Myocyte (in vitro differentiated cells): ENCODE measurements around the gene HYAL3. TPM values are rescaled to one million over a fixed set of nuclear protein-coding genes. Genes with fewer than 3 reads are reported as not detected.

Source experiments
- DNase-seq: peaks from one replicate; pipeline ENCODE4 v3.0.0-alpha.2; 2012; ENCODE audit warnings: low read depth
- total RNA-seq: library from RNA; depleted of rRNA; stranded (reverse); fragments of >200 nt; gene quantifications from 2 replicates; pipeline ENCODE4 v1.2.3, GENCODE V29; 2014

Gene HYAL3
- total RNA-seq, 1 donor from 2014 or later: 7.4 TPM

GRCh38 chr3:50330330-50330729, 31.1 kb upstream of the HYAL3 start:
- no peak for DNase-seq

GRCh38 chr3:50327943-50328691, 28.9 kb upstream of the HYAL3 start, which contains the start of gene TUSC2:
TSS of gene TUSC2 (minus strand) at chr3:50328223. CDS start at chr3:50328099, 124 bp downstream.
- DNase-seq: peak; percentile 98

- no peak for DNase-seq
Measured at GRCh38 chr3:50327129-50327528, 27.9 kb upstream of the HYAL3 start.

- DNase-seq: no peak
Measured at GRCh38 chr3:50326182-50326541, 27.0 kb upstream of the HYAL3 start.

GRCh38 chr3:50325497-50326181, 26.4 kb upstream of the HYAL3 start:
- no peak for DNase-seq

GRCh38 chr3:50325113-50325480, 25.9 kb upstream of the HYAL3 start:
- DNase-seq: no peak

GRCh38 chr3:50324351-50325112, 25.3 kb upstream of the HYAL3 start:
- DNase-seq: peak; percentile 73

GRCh38 chr3:50323614-50324199, 24.5 kb upstream of the HYAL3 start:
- no peak for DNase-seq

GRCh38 chr3:50323092-50323600, 23.9 kb upstream of the HYAL3 start:
- no peak for DNase-seq

- no peak for DNase-seq
Measured at GRCh38 chr3:50322386-50323091, 23.3 kb upstream of the HYAL3 start, which contains the start of gene HYAL2. TSS of gene HYAL2 (minus strand) at chr3:50322745. CDS start at chr3:50320489, 2,256 bp downstream.

- DNase-seq: no peak
Measured at GRCh38 chr3:50322115-50322385, 22.8 kb upstream of the HYAL3 start.

GRCh38 chr3:50321336-50322114, 22.3 kb upstream of the HYAL3 start:
- peak; percentile 93 for DNase-seq

- peak; percentile 84 for DNase-seq
Measured at GRCh38 chr3:50320853-50321335, 21.7 kb upstream of the HYAL3 start.

GRCh38 chr3:50319894-50320625, 20.9 kb upstream of the HYAL3 start:
- DNase-seq: no peak

GRCh38 chr3:50319181-50319893, 20.1 kb upstream of the HYAL3 start:
- no peak for DNase-seq

- DNase-seq: no peak
Measured at GRCh38 chr3:50318615-50319014, 19.4 kb upstream of the HYAL3 start.

GRCh38 chr3:50318163-50318562, 19.0 kb upstream of the HYAL3 start:
- no peak for DNase-seq

- DNase-seq: no peak
Measured at GRCh38 chr3:50317300-50317699, 18.1 kb upstream of the HYAL3 start.
